Neural progenitor cell (in vitro differentiated cells): ENCODE measurements around the gene RNF121. TPM values are rescaled to one million over a fixed set of nuclear protein-coding genes. Genes with fewer than 3 reads are reported as not detected.

ENCODE experiments used
- DNase-seq: peaks from one replicate; pipeline ENCODE4 v3.0.0-alpha.2; 2016; ENCODE audit warnings: low spot score
- H2AFZ ChIP-seq: fragments of 200-600 bp; sonication (generic); replicated peaks from 2 replicates; pipeline ENCODE4 v1.6.1; 2016; ENCODE audit warnings: antibody characterized with exemption
- H3F3A ChIP-seq: fragments of 200-600 bp; sonication (generic); 2 replicates; pipeline ENCODE4 v1.6.1; 2016; ENCODE audit warnings: antibody characterized with exemption, low read depth
- H3K27ac ChIP-seq: fragments of 200-600 bp; sonication (generic); 2 replicates; pipeline ENCODE4 v1.5.1; 2016; ENCODE audit warnings: mild to moderate bottlenecking
- H3K27me3 ChIP-seq: fragments of 200-600 bp; sonication (generic); 2 replicates; pipeline ENCODE4 v1.6.1; 2016; ENCODE audit warnings: mild to moderate bottlenecking, moderate library complexity
- H3K36me3 ChIP-seq: fragments of 200-600 bp; sonication (generic); 2 replicates; pipeline ENCODE4 v1.5.1; 2016
- H3K4me1 ChIP-seq: fragments of 200-600 bp; sonication (generic); 2 replicates; pipeline ENCODE4 v1.6.1; 2016; ENCODE audit warnings: mixed run types
- H3K4me2 ChIP-seq: fragments of 200-600 bp; sonication (generic); 2 replicates; pipeline ENCODE4 v1.6.1; 2016
- H3K4me3 ChIP-seq: fragments of 200-600 bp; sonication (generic); 2 replicates; pipeline ENCODE4 v1.5.1; 2016
- H3K79me2 ChIP-seq: fragments of 200-600 bp; sonication (generic); 2 replicates; pipeline ENCODE4 v1.6.1; 2016; ENCODE audit warnings: low read depth
- H3K9ac ChIP-seq: fragments of 200-600 bp; sonication (generic); 2 replicates; pipeline ENCODE4 v1.6.1; 2016
- H3K9me3 ChIP-seq: fragments of 200-600 bp; sonication (generic); 2 replicates; pipeline ENCODE4 v1.5.1; 2016; ENCODE audit warnings: low read depth
- H4K20me1 ChIP-seq: fragments of 200-600 bp; sonication (generic); 2 replicates; pipeline ENCODE4 v1.6.1; 2016; ENCODE audit warnings: low read depth
- H3K27ac Mint-ChIP-seq: 3 replicates; pipeline ENCODE4 v1.8.0; 2021; ENCODE audit warnings: mixed read lengths
- H3K27me3 Mint-ChIP-seq: 2 replicates; pipeline ENCODE4 v1.8.0; 2022; ENCODE audit warnings: low read depth, mild to moderate bottlenecking, inconsistent platforms, moderate library complexity, mixed read lengths; ENCODE audit not compliant: insufficient read depth
- H3K36me3 Mint-ChIP-seq: 3 replicates; pipeline ENCODE4 v1.8.0; 2021; ENCODE audit warnings: mixed read lengths
- H3K4me1 Mint-ChIP-seq: 3 replicates; pipeline ENCODE4 v1.8.0; 2021; ENCODE audit warnings: mixed read lengths
- H3K4me3 Mint-ChIP-seq: 3 replicates; pipeline ENCODE4 v1.8.0; 2021; ENCODE audit warnings: mild to moderate bottlenecking, moderate library complexity, mixed read lengths
- H3K9me3 Mint-ChIP-seq: 3 replicates; pipeline ENCODE4 v1.8.0; 2020; ENCODE audit warnings: mixed read lengths
- EZH2 ChIP-seq: fragments of 200-600 bp; sonication (generic); IDR thresholded peaks from 2 replicates; pipeline ENCODE4 v1.6.1; 2017; ENCODE audit warnings: antibody characterized with exemption, mild to moderate bottlenecking, moderate library complexity
- EZH2phosphoT487 ChIP-seq: fragments of 200-600 bp; sonication (generic); IDR thresholded peaks from 2 replicates; pipeline ENCODE4 v1.6.1; 2017; ENCODE audit warnings: antibody characterized with exemption
- total RNA-seq: library from RNA; depleted of rRNA; stranded (reverse); fragments of >200 nt; gene quantifications from 2 replicates; pipeline ENCODE4 v1.2.3, GENCODE V29; 2015; ENCODE audit warnings: low replicate concordance
- TF ChIP-seq, protein P1 (sequence below): fragments of 200-600 bp; sonication (generic); IDR thresholded peaks from 2 replicates; pipeline ENCODE4 v1.5.1; 2017; ENCODE audit warnings: antibody characterized with exemption, mild to moderate bottlenecking

Gene RNF121
- total RNA-seq, 1 donor from 2014 or later, result 16.7 TPM

DNA sequence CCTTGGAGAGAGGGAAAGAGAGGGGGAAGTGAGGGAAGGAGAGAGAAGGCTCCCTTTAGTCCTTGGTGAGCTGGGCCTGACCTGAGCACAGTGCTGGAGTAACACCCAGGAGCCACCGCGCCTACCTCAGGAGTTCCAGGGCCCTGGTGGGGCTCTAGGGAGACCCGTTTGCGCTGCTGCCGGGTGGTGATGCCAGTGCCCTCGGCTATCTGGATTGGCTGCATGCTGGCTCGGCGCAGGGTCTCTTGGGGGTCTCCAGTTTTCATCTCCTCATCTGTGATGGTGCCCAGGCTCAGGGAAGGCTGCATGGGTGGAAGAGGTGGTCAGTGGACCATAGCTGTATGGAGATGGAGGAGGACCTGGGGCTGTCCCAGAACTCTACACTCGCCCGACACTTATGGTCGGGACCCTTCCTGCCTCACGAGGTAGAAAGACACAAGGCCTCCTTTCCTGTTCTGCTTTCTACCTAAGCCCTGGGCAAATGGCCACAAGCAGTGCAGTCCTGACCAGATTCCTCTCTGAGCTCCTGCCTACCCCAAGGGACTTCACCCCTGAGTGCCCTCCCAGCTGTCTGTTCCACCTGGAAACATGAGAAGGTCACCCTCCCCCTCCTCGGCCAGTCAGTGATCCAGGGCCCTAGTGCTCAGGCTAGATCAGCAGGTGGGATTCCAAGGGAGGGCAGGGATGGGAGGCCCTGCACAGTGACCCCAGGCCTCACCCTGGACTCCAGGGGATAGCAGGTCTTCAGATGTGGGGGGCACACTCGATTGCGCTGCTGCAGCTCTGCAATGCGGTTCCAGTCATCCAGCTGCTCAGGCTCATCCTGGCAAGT is 75.9 kb downstream of the RNF121 start:
- H3K4me3 ChIP-seq, result no peak overlapping the region
- peaks cover 39% of the 10 kb centered on the region for H3K36me3 Mint-ChIP-seq
- H3K27ac ChIP-seq, result no peak overlapping the region
- H3K9me3 Mint-ChIP-seq, result no peaks in the 10 kb centered on the region
- peaks cover 29% of the 10 kb centered on the region for H3F3A ChIP-seq
- peaks cover 15% of the 10 kb centered on the region for H3K27me3 Mint-ChIP-seq
- no peak overlapping the region for H3K9ac ChIP-seq
- H3K9me3 ChIP-seq, result no peaks in the 10 kb centered on the region
- H3K36me3 ChIP-seq, result no peaks in the 10 kb centered on the region
- no peaks in the 10 kb centered on the region for H3K27me3 ChIP-seq
- H3K4me1 ChIP-seq, result no peaks in the 10 kb centered on the region
- H3K27ac Mint-ChIP-seq, result no peak overlapping the region
- H3K4me3 Mint-ChIP-seq, result no peak overlapping the region
- H3K79me2 ChIP-seq, result no peaks in the 10 kb centered on the region
- H3K4me1 Mint-ChIP-seq, result no peaks in the 10 kb centered on the region
- H3K4me2 ChIP-seq, result no peak overlapping the region
- H4K20me1 ChIP-seq, result peaks cover 31% of the 10 kb centered on the region
- no peak for DNase-seq
- H2AFZ ChIP-seq, result no peak overlapping the region
- TF ChIP-seq, protein P1, sequence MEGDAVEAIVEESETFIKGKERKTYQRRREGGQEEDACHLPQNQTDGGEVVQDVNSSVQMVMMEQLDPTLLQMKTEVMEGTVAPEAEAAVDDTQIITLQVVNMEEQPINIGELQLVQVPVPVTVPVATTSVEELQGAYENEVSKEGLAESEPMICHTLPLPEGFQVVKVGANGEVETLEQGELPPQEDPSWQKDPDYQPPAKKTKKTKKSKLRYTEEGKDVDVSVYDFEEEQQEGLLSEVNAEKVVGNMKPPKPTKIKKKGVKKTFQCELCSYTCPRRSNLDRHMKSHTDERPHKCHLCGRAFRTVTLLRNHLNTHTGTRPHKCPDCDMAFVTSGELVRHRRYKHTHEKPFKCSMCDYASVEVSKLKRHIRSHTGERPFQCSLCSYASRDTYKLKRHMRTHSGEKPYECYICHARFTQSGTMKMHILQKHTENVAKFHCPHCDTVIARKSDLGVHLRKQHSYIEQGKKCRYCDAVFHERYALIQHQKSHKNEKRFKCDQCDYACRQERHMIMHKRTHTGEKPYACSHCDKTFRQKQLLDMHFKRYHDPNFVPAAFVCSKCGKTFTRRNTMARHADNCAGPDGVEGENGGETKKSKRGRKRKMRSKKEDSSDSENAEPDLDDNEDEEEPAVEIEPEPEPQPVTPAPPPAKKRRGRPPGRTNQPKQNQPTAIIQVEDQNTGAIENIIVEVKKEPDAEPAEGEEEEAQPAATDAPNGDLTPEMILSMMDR, result no peak

DNA sequence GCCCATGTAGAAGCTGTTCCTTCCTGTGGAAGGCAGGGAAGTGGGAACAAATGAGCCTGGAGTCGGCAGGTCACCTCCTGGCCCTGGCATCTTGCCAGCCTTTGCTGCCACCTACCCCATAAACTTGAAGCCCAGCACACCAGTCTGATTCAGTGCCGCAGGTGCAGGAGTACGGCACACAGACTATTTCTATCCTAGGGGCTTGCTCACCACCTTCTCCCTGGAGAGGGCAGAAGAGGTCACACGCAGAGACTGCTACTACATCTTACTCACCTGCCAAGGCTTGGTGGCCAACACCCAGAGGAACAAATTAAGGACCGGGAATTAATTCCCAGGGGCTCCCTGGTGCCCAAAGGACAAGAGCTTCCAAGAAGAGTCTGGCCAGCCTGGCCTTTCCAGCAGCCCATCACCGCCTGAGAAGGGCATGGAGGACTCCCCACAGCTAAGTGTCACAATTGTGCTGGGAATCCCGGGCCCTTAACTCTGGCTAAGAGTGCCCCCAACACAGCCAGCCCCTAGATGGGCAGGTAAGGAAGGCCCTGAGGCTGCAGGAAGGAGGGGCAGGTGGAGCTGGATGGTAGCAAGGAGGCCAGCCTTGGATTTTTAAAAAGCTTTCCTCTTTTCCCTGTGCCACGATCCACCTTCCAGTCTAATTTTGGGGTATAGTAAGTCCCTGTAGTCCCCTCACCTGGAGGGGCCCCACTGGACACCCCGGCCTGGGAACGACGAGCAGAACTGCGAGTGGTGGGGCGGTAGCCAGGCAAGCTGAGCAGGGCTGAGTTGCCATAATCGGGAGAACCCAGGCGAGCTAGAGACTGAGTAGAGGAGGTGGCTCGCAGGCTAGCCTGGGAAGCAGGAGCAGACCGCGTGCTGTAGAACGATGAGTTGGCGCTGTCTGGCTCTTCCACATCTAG is 76.8 kb downstream of the RNF121 start:
- no peak overlapping the region for H3K9ac ChIP-seq
- Mint-ChIP-seq H3K4me3 (no peak overlapping the region), H3K9me3 (no peaks in the 10 kb centered on the region), H3K36me3 (peaks cover 39% of the 10 kb centered on the region), H3K27ac (no peak overlapping the region), H3K27me3 (peaks cover 15% of the 10 kb centered on the region), H3K4me1 (no peaks in the 10 kb centered on the region)
- no peaks in the 10 kb centered on the region for H3K79me2 ChIP-seq
- H3K4me1 ChIP-seq, result no peaks in the 10 kb centered on the region
- H3K9me3 ChIP-seq, result no peaks in the 10 kb centered on the region
- DNase-seq, result no peak
- peaks cover 33% of the 10 kb centered on the region for H4K20me1 ChIP-seq
- H3K4me2 ChIP-seq, result no peak overlapping the region
- H3K36me3 ChIP-seq, result no peaks in the 10 kb centered on the region
- H3K27ac ChIP-seq, result no peak overlapping the region
- TF ChIP-seq EZH2 (no peak), EZH2phosphoT487 (no peak)
- TF ChIP-seq, protein P1, result no peak
- no peak overlapping the region for H2AFZ ChIP-seq
- peaks cover 29% of the 10 kb centered on the region for H3F3A ChIP-seq
- H3K4me3 ChIP-seq, result no peak overlapping the region
- no peaks in the 10 kb centered on the region for H3K27me3 ChIP-seq

DNA sequence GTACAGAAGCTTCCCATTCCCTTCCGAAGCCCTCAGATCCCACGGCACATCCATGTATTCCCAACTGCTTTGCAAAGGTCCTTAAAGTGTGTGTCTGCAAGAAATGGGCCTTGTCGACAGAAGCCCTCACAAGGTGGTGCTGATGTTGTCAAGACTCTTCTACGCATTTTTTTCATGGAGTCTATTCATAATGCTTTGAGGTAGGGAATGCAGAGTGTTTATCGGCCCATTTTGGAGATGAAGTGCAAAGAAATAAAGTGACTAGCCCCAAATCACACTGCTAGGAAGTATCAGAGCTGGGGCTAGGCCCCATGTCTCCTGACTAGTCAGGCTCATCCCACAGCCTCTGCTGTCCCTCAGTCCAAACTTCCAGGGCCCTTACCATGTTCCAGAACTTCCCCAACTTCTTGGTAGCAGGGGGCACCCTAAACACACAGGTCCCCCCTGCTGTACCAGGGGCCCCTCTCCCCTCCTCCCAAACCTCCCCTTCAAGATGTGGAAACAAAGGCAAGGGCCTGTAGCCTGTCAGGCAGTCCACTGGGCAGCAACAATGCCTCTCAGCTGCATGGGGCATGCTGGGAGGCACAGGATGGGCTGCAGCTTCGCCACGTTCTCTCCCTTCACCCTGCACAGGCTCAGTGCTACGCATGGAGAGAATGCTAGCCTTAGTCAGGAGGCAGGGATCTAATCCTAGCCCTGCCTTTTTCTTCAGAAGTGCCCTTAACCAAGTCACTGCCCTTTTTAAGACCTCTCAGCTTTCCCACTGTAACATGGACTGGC is 77.7 kb downstream of the RNF121 start:
- peaks cover 15% of the 10 kb centered on the region for H3K27me3 Mint-ChIP-seq
- peaks cover 42% of the 10 kb centered on the region for H4K20me1 ChIP-seq
- H3F3A ChIP-seq, result peaks cover 29% of the 10 kb centered on the region
- no peak overlapping the region for H3K4me3 ChIP-seq
- H3K79me2 ChIP-seq, result no peaks in the 10 kb centered on the region
- peaks cover 39% of the 10 kb centered on the region for H3K36me3 Mint-ChIP-seq
- no peaks in the 10 kb centered on the region for H3K4me1 Mint-ChIP-seq
- TF ChIP-seq EZH2phosphoT487 (no peak), EZH2 (no peak)
- TF ChIP-seq, protein P1, result no peak
- H3K9me3 ChIP-seq, result no peaks in the 10 kb centered on the region
- no peaks in the 10 kb centered on the region for H3K9me3 Mint-ChIP-seq
- no peak overlapping the region for H3K9ac ChIP-seq
- no peak overlapping the region for H3K4me2 ChIP-seq
- H3K4me1 ChIP-seq, result no peaks in the 10 kb centered on the region
- H3K4me3 Mint-ChIP-seq, result no peak overlapping the region
- H3K27me3 ChIP-seq, result no peaks in the 10 kb centered on the region
- no peak overlapping the region for H2AFZ ChIP-seq
- H3K36me3 ChIP-seq, result no peaks in the 10 kb centered on the region
- H3K27ac ChIP-seq, result no peak overlapping the region
- no peak for DNase-seq
- H3K27ac Mint-ChIP-seq, result no peak overlapping the region
